Inferior parietal cortex (tissue), 1 donor: Measurements from ENCODE around the gene P4HA1.
"Not testable (repeated sequence)": the region's sequence is repeated elsewhere in the genome, so short reads cannot be mapped to it uniquely, and the experiment has no call there.

ENCODE experiments used
- DNase-seq: peaks from one replicate; pipeline ENCODE4 v3.0.0-alpha.2; 2016; ENCODE audit errors: extremely low spot score

Gene P4HA1

DNA sequence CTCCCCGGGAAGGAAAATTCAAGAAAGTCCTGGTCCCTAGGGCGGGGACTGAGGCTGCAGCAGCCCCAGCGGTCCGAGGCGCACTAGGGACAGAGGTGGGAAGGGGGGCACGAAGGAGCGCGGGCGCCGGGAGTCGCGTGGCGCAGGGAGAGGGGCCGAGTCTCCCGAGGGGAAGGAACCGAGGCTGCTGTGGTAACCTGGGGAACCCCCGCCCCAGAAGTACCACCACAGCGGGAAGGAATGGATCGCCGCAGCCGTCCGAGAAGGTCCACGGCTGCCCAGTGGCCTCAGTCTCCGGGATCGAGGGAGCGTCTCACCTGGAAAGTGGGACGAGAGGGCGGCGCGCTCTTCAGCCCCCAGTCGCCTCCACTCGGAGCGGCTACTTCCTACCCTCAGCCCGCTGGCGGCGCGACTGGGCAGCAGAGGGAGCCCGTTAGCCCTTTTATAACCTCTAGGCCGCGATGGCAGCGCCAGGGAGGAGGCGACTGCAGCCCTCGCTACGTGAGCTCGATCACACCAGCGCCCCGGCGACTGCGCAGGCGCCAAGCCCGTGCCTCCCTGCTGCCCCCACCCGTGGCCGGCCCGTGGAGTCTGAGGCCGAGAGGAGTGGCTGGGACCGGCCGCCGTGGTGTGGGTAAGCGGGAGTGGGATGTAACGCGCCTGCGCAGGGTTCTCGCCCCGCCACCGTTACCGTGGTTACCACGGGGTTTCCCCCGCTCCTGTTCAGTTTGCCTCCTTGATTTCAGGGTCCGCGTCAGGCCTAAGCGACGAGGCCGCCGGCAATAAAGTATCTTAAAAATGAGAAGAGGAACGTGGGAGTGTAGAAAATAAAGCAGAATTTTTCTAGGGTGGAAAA lies at the start of gene P4HA1:
Gene P4HA1, minus strand, starts transcription at position 418 of the 856 bp plus-strand sequence. CDS start 21,983 bp downstream, outside the sequence.
- DNase-seq: peak; percentile 97

DNA sequence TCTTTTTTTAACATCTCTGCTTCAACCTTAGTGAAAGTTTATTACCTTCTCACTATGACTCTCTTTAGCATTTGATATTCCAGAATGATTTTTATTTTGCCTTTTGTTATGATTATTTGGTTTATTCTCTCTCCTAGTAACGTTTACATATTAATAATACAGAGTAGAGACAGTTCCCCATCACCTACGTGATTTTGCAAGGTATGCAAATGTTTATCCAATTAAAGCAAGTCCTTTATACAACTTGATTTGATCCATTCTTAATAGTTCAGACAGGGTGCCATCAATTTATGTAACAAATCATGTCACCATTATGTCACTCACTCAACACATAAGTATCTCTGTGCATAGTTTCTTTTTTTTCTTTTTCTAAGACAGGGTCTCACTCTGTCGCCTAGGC lies 44.9 kb upstream of the P4HA1 start:
- no peak for DNase-seq

- DNase-seq: no peak
Observed at GRCh38 chr10:73139251-73139650, 42.6 kb upstream of the P4HA1 start.

- DNase-seq: no peak
Observed at GRCh38 chr10:73136627-73137026, 40.0 kb upstream of the P4HA1 start.

- DNase-seq: no peak
Observed at GRCh38 chr10:73134727-73135126, 38.1 kb upstream of the P4HA1 start.

DNA sequence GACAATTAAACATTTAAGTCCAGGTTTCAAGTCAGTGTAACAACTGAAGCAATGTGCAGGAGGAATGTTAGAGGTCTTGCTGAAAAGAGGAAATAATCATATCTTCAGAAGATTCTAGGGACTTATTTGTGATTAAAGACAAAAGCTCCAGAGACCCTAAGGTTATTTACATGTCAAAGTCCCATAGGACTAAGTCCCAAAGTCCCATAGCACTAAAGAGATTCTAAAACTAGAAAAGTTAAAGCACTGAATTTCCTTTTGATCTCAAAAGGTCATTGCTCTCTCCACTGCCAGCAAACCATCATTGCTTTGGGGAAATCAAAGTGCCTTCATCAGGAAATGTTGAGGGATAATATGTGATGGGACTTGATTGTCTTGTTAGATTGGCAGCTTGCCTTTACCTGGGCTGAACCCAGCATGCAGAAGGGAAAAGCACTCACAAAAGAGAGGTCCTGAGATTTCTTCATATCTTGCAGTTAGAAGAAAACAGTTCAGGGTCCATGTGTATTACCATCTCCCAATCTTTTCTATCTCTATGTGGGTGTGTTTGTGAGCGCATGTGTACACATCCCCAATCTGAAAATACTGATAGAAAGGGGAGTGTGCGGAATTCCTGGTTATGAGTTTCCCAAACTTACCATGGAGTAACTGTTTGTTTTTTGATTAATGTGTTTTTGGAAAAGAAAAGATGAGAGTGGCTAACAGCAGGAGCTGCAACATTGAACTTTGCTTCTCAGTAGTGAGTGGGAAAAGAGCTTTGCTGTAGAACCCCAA lies 35.4 kb upstream of the P4HA1 start:
- no peak for DNase-seq

DNA sequence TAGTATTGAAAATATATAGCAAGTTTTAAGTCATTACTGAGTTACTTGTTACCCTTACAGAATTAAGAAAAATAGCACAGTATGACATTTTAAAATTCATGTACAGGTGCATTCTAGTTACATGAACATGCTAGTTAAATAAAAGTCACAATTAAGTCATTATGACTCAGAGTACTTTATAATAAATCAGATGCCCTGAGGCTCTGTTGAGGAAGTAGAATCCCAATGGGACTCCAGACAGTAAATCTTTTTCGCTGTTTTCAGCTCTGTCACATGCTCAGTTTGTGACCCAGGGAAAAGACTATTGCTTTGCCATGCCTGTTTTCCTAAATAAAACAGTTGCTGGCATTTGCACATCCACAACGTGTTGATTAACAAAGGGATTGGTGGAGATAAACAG lies 34.6 kb upstream of the P4HA1 start:
- DNase-seq: no peak

GRCh38 chr10:73126343-73126742 lies 29.7 kb upstream of the P4HA1 start:
- no peak for DNase-seq

- no peak for DNase-seq
Observed at GRCh38 chr10:73119952-73120351, 23.3 kb upstream of the P4HA1 start.

DNA sequence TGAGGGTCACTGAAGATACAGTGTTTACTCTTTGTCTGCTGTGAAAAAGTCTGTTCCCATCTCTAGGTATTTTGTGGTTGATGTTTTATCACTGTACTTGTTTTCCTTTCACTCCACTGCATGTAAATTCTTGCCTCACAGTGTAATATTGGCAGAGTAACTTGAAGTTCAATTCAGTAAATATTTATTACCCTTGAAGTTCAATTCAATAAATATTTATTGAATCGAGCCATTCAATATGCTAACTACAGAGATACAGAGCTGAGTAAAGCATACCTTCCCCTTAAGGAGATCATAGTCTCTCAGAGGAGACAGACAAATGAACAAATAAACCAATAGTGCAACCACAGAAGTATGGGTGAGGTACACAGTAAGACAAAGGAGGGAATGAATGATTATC lies 22.8 kb upstream of the P4HA1 start:
- no peak for DNase-seq

DNA sequence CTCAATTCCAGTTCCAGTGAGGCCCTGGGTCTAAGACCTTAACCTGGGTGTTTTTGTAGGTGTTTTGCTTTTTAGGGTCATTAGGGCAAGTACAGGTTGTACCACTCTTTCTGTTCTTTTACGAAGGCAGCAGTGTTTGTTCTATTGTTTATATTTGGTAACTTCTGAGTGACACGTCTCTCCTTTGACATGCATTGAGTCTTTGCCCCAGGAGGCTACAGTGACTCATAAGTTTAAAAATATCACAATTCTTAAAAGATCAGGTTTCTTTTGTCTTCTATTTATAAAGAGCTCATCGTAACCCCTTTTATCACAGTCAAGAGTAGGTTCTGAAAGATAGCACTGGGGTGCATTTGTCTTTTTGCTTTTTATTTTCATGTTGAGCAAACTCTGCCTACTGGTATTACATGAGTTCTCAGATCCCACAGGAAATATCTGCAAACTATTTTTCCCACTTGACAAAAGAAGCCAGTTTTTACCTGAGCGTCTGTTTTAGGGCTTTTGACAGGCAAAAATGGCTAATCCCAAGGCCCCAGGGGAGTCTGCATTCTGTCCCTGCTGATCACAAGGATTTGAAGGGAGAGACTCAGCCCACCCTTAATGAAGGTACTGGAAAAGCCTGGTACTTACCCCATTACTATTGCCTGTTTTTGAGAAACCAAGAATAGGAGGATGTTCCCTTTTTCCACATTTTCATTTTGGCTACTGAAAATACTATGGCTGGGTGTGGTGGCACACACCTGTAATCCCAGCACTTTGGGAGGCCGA lies 21.5 kb upstream of the P4HA1 start:
- DNase-seq: no peak

DNA sequence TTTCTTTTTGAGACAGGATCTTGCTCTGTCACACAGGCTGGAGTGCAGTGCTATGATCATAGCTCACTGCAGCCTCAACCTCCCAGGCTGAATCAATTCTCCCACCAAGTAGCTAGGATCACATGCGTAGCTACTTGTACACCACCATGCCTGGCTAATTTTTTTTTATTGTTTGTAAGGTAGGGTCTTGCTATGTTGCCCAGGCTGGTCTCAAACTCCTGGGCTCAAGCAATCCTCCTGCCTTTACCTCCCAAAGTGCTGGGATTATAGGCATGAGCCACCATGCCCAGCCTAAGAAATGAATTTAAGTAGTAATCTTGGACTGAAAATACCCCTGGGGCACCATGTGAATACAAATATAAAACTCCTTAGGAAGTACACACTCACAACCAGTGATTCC lies 19.4 kb upstream of the P4HA1 start:
- DNase-seq: no peak

DNA sequence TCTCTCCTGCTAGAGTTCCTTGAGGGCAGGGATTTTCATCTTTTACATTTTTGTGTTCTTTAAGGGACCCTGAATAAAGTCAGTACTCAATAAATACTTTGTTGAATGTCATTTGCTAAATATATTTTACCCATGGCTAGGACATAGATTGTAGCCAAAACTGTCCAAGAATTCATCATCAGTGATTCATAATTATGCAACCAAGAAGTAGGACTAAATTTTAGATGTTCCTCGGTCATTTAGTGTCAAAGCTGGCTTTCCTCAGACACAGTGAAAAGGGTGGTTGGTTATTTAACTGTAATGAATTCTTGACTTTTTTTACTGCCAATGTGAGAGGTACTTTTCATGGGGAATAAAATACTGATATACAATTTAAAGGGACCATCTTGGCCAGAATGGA lies 16.9 kb upstream of the P4HA1 start:
- DNase-seq: no peak

- not testable (repeated sequence) for DNase-seq
Observed at GRCh38 chr10:73112032-73112431, 15.4 kb upstream of the P4HA1 start.

GRCh38 chr10:73110345-73110849 lies 13.7 kb upstream of the P4HA1 start, which contains the start of gene NUDT13:
Gene NUDT13, plus strand, starts transcription at chr10:73110455. Its CDS starts 3,911 bp downstream, at chr10:73114366.
- peak; percentile 94 for DNase-seq

GRCh38 chr10:73109248-73109652 lies 12.6 kb upstream of the P4HA1 start:
- DNase-seq: not testable (repeated sequence)

DNA sequence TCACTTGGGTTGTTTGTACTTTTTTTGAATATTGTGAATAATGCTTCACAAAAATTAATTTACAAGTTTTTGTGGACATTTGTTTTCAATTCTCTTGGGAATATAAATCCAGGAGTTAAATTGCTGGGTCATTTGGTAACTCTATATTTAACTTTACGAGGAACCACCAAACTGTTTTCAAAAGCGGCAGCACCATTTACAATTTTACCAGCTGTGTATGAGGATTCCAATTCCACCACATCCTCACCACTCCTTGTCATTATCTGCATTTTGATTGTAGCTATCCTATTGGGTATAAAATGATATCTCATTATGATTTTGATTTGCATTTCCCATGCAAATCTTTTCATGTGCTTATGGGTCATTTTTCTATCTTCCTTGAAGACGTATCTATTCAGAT lies 9.6 kb upstream of the P4HA1 start:
- DNase-seq: no peak

DNA sequence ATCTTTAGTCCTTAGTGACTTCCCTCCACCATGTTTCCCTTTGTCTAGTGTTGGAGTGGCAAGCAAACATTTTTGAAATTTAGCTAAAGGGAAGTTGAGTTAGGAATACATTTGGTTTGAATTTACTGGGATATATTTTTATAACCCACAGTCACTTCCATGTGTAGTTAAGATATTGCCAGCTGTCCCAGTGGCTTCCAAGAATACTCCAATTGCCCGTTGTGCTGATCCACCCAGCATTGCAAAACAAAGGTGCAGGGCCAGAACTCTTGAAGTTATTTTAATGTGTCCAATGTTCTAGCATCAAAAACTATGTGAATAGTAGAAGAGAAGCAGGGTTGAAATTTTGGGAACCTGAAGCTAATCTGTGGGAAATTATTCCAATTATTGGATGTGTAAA lies 2.5 kb upstream of the P4HA1 start:
- no peak for DNase-seq

DNA sequence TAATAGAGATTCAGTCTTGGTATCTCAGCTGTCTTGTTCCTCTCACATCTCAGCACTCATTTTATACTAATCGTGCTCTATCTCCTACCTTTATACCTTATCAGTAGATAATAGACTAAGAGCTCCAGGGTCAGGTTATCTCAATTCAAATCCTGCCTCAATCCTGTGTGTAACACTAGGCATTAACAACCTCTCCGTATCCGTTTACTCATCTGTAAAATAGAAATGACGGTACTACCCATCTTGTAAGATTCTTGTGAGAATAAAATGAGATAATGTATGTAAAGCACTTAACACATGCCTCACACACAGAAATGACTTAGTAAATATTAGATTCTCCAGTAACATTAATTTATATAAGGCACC lies 622 bp upstream of the P4HA1 start:
- DNase-seq: no peak

DNA sequence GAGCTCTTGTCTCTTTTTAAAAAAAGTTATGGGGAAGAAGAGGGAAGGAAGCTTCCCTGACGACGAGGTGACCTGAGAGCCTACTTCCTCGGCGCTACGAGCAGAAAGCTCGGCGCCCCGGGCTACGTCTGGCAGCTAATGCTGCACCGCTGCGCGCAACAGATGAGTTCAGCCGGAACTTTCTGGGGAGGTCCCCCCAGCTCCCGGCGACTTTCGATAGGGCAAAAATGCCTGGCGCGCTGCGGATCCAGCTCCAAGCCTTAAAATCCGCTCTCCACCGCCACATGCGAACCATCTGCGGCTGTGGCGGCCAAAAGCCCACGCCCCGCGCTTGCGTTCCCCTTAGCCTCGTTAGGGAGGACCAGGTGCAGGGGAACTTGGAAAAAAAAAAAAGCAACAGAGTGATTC lies 621 bp downstream of the P4HA1 start:
- DNase-seq: peak; percentile 71

DNA sequence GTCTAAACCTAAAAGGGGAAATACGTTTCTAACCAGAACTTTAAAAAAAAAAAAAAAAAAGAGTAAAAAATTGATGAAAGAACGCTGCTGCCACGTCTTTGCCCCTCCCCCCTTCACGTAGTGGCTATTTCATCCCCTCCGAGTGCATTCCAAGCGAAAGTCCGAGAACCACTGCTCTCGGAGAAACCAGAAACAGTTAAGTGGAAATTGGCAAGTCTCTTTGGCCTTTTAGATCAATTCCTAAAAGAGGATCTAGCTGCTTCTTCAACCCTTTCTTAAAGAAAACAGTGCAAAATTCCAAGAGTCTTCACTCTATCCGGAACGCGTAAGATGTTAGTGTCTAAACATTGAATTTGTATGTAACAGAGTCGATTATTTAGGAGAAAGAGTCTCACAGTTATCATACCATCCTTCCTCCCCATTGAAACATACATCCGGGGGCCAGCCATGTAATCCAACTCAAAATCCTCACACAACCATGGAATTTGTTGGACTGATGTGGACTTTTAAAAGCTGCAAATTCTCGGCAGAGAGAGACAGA lies 1.1 kb downstream of the P4HA1 start:
- no peak for DNase-seq
